Memory B cell (primary cell): ENCODE measurements around the gene GPC6.

Experiments
- ATAC-seq: fragments of 150-1000 bp; cut with Tn5 transposase; 2 replicates; pipeline ENCODE4 v1.10.0; 2021; ENCODE audit warnings: low read depth, mild to moderate bottlenecking, moderate library complexity
- DNase-seq, 2 donors: peaks; one replicate each; pipeline ENCODE4 v3.0.0; 2022; ENCODE audit warnings: low spot score in 2 of 2
- H3K27ac Mint-ChIP-seq: one replicate; pipeline ENCODE4 v1.8.0; 2022; ENCODE audit warnings: mild to moderate bottlenecking, moderate library complexity, mixed read lengths
- H3K27me3 Mint-ChIP-seq: one replicate; pipeline ENCODE4 v1.8.0; 2022; ENCODE audit warnings: mixed read lengths
- H3K36me3 Mint-ChIP-seq: one replicate; pipeline ENCODE4 v1.8.0; 2022; ENCODE audit warnings: mild to moderate bottlenecking, mixed read lengths
- H3K4me1 Mint-ChIP-seq: one replicate; pipeline ENCODE4 v1.8.0; 2022; ENCODE audit warnings: mixed read lengths
- H3K4me3 Mint-ChIP-seq: one replicate; pipeline ENCODE4 v1.8.0; 2022; ENCODE audit warnings: mild to moderate bottlenecking, moderate library complexity, mixed read lengths
- H3K9me3 Mint-ChIP-seq: one replicate; pipeline ENCODE4 v1.8.0; 2022; ENCODE audit warnings: mixed read lengths

The GPC6 gene

DNA sequence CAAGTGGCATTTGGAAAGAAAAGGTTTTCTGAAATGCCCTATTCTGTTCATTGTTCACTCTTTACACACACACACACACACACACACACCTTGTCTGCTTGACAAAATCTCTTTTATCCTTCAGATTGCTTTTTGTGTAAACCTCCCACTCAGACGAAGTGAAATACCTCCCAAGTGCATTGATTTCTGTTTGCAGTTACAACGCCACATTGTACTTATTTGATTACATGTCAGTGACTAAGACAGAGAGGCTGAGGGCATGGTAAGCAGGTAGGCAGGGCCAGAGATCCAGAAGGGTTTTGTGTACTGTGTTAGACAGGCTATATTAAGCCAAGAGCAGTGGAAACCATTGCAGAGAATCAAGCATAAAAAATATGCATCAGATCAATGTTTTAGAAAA, 561.8 kb downstream of the GPC6 start:
- Mint-ChIP-seq H3K4me1 (no peaks in the 10 kb centered on the region), H3K27me3 (no peaks in the 10 kb centered on the region), H3K36me3 (no peaks in the 10 kb centered on the region), H3K27ac (no peak overlapping the region), H3K9me3 (peaks cover 2% of the 10 kb centered on the region), H3K4me3 (no peak overlapping the region)
- DNase-seq (no peak), ATAC-seq (no peak)

DNA sequence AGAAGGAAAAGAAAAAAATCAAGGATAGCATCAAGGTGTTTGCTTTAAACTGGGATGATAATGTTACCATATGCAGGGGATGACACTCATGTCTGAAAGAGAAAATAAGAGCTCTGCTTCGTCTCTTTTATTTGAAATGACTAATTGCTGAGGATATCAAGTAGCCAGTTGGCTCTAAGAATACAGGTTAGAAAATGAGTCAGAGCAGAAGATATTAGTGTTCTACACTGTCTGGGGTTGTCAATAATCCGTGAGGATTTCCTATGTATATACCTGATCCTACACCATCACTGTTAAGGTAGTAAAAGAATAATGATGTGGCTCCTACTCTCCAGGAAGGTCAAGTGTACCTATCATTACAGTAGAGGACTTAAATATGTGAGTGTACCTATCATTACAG, 562.5 kb downstream of the GPC6 start:
- H3K4me1 Mint-ChIP-seq = no peaks in the 10 kb centered on the region
- ATAC-seq (no peak), DNase-seq (no peak)
- H3K9me3 Mint-ChIP-seq = no peaks in the 10 kb centered on the region
- no peak overlapping the region for H3K4me3 Mint-ChIP-seq
- H3K36me3 Mint-ChIP-seq = no peaks in the 10 kb centered on the region
- no peaks in the 10 kb centered on the region for H3K27me3 Mint-ChIP-seq
- H3K27ac Mint-ChIP-seq = no peak overlapping the region

DNA sequence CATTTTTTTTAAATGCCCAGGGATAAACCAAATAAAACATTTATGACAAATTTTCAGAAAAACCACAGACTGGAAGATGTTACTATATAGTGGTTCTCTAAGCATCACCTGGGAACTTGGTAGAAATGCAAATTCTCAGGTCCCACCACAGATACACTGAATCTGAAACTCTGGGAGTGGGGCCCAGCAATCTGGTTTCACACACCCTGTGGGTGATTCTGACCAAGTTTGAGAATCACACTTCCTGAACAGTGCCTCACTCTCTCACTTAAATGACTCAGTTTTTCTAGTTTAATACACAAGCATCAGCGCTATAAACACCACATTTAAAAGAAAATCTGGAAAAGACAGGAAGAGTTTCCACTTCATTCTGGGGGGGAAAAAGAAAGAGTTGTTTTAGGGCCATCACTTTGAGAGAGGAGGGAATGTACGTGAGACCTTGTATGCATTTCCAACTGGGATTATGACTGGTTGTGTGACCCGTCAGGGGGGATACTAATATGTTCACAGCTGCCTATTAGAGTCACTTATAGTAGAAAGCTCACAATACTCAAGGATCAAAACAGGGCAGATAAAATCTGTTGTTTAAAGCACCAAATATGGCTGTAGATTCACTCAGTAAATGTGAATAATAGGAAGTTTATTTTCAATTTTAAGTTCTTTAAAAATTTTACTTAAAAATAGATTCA, 567.7 kb downstream of the GPC6 start:
- Mint-ChIP-seq H3K4me1 (no peaks in the 10 kb centered on the region), H3K36me3 (no peaks in the 10 kb centered on the region), H3K4me3 (no peak overlapping the region), H3K9me3 (peaks cover 3% of the 10 kb centered on the region), H3K27ac (no peak overlapping the region), H3K27me3 (no peaks in the 10 kb centered on the region)
- ATAC-seq (no peak), DNase-seq (no peak)

DNA sequence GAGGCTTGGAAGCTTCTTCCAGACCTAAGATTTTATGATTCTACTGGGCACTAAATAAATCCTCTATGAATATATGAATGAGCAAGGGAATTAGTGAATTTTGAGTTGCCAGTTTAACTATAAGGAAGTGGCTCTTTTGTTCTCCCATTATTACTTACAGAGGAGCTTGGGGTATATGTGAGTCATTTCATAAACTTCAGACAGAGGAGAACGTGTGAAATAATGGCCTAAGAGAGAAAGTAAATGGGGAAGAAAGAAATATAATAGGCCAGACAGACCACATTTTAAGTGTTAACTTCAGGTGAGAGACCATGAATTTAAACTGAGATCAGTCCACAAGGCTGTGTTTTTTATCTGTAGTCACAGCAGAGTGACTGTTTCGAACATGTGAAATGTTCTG, 570.9 kb downstream of the GPC6 start:
- Mint-ChIP-seq H3K27me3 (no peaks in the 10 kb centered on the region), H3K4me1 (no peaks in the 10 kb centered on the region), H3K27ac (no peak overlapping the region), H3K4me3 (no peak overlapping the region), H3K36me3 (no peaks in the 10 kb centered on the region), H3K9me3 (peaks cover 3% of the 10 kb centered on the region)
- ATAC-seq = no peak
- no peak for DNase-seq

DNA sequence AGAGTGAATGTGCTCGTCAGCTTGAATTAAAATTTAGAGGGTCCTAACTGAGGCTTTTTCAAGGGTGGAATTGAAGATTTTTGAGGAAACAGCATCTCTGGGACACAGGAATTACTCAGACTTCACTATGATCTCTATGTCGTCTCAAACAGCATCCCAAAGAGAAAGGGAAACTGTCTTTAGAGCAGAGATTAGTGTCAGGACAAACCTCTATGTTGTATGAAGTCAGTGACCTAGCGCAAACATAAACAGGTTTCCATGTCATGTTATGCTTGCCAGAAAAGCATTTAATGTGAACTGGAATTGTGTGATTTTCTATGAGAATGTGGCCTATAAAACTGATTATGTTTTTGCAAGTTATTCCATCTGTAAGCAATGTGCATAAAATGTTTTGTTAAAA, 573.7 kb downstream of the GPC6 start:
- Mint-ChIP-seq H3K9me3 (peaks cover 4% of the 10 kb centered on the region), H3K27ac (no peak overlapping the region), H3K36me3 (no peaks in the 10 kb centered on the region), H3K4me3 (no peak overlapping the region), H3K4me1 (no peaks in the 10 kb centered on the region), H3K27me3 (no peaks in the 10 kb centered on the region)
- ATAC-seq (no peak), DNase-seq (no peak)

DNA sequence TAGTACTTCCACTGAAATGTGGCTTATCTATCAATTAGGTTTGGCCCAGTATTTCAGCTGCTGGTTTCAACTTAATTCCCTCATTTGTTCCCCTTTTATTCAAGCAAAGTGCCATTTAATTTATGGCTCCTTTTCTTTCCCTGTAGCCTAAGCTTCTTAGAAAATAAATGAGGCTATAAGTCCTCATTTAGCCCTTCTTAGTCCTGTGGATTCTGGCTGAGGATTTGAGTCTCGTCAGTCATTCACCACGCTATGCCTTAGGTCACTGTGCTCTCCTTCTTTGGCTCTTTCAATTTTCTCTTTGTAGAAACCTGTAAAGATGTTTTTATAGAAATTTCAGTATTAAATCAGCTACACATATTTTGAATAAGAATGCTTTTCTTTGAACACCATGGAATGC, 579.1 kb downstream of the GPC6 start:
- Mint-ChIP-seq H3K27me3 (no peaks in the 10 kb centered on the region), H3K27ac (no peak overlapping the region), H3K36me3 (no peaks in the 10 kb centered on the region), H3K9me3 (peaks cover 2% of the 10 kb centered on the region), H3K4me1 (no peaks in the 10 kb centered on the region), H3K4me3 (no peak overlapping the region)
- ATAC-seq (no peak), DNase-seq (no peak)

DNA sequence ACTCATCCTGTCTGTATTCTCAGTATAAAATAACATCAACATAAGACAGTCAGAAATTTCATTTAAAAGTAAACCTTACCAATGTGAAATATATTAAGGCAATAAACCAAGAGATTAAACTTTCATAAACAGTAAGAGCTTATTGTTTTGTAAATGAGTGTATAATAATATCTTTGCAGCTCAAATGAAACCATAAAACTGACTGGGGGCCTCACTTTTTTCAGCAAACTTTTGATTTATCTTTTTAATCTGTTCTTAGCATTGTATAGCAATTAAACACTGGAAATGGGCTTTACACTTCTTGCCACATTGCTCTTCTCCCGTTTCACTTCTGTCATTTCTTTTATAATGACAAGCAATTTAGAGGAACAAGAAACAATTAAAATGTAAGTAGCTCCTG, 580.3 kb downstream of the GPC6 start:
- Mint-ChIP-seq H3K4me3 (no peak overlapping the region), H3K9me3 (peaks cover 3% of the 10 kb centered on the region), H3K4me1 (no peaks in the 10 kb centered on the region), H3K27me3 (no peaks in the 10 kb centered on the region), H3K27ac (no peak overlapping the region), H3K36me3 (no peaks in the 10 kb centered on the region)
- no peak for DNase-seq
- ATAC-seq = no peak

DNA sequence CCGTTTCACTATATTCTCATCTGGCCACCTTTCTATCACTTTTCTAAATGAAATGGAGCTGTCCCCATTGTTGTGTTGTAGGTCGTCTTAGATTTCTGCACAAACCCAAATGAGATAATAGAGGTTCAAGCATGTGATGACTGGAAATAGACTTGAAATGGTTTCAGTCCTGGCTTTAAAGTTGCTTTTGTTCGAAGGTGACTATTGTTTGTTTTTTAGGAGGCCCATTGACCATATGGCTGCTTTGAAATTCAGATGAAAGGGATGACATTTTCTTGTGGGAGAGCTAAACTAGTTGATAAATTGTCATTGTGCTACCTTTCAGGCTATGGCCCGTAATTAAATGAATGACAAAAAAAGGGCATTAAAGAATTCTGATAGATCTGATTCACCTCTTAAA, 583.7 kb downstream of the GPC6 start:
- Mint-ChIP-seq H3K27ac (no peak overlapping the region), H3K4me3 (no peak overlapping the region), H3K4me1 (no peaks in the 10 kb centered on the region), H3K9me3 (peaks cover 1% of the 10 kb centered on the region), H3K27me3 (no peaks in the 10 kb centered on the region), H3K36me3 (no peaks in the 10 kb centered on the region)
- DNase-seq (no peak), ATAC-seq (no peak)

DNA sequence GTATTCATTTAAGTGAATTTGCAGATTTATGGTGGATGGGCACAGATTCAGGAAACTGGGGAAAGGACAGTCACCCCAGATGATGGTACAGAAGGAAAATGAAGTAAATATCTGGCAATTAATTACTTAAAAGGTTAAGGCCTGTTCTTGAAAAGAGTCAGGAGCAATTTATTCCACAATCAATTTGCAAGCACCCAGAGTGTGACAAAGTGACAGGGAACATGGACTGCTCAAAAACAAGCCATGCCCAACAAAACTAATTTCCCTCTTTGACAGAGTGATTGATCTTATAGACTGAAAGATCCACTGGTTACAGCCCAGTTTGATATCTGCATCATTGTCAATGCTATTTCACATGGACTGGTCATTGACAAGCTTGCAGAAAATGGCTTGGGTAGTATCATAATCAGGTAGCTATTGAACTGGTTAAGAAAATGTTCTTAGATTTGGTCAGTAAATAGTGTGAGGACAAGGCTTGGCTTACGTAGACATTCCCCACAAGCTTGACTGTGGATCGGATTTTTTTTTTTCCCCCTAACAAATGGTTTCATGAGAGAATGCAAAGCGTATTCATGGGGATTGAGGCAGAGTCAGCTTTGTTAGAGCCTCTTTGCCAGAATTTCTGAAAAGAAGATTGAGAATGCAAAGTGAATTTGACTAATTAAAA, 584.6 kb downstream of the GPC6 start:
- H3K4me3 Mint-ChIP-seq = no peak overlapping the region
- DNase-seq (no peak), ATAC-seq (no peak)
- H3K9me3 Mint-ChIP-seq = peaks cover 1% of the 10 kb centered on the region
- no peak overlapping the region for H3K27ac Mint-ChIP-seq
- no peaks in the 10 kb centered on the region for H3K36me3 Mint-ChIP-seq
- no peaks in the 10 kb centered on the region for H3K4me1 Mint-ChIP-seq
- no peaks in the 10 kb centered on the region for H3K27me3 Mint-ChIP-seq

DNA sequence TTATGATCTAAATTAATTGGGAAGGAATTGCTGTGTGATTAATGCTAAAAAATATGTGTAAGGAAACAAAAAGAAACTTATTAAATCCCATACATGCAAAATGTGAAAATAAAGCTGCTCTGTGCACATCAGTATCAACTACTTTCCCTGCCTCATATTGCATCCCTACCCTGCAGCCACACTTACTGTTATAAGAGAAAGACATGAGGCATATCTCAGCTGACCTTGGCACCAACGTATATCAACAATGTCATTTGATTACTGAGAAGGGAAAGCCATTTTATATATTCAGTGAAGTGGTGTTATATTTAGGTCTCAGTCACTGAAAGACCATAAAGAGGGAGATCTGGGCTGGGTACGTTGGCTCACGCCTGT, 585.1 kb downstream of the GPC6 start:
- Mint-ChIP-seq H3K4me3 (no peak overlapping the region), H3K36me3 (no peaks in the 10 kb centered on the region), H3K4me1 (no peaks in the 10 kb centered on the region), H3K27ac (no peak overlapping the region), H3K9me3 (peaks cover 1% of the 10 kb centered on the region), H3K27me3 (no peaks in the 10 kb centered on the region)
- DNase-seq (no peak), ATAC-seq (no peak)

DNA sequence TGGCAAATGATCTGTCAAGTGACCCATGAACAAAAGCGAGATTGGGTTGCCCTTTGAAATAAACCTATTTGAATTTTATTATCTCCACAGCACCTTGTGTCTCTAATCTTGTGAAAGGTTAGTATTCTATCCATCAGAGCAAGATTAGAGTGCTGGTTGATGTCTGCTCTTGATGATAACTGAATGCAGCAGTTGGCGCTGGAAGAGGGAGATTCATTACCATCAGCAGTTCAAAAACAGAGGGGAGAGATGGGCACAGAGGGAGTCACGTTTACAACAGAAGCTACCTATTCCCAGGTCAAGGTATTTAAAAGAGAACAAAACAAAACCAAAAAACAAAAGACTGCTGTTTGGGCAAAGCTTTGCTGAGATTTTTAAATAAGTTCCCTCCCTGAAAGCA, 588.1 kb downstream of the GPC6 start:
- Mint-ChIP-seq H3K4me1 (no peaks in the 10 kb centered on the region), H3K27me3 (no peaks in the 10 kb centered on the region), H3K27ac (no peak overlapping the region), H3K4me3 (no peak overlapping the region), H3K36me3 (no peaks in the 10 kb centered on the region), H3K9me3 (peaks cover 1% of the 10 kb centered on the region)
- DNase-seq (no peak), ATAC-seq (no peak)

DNA sequence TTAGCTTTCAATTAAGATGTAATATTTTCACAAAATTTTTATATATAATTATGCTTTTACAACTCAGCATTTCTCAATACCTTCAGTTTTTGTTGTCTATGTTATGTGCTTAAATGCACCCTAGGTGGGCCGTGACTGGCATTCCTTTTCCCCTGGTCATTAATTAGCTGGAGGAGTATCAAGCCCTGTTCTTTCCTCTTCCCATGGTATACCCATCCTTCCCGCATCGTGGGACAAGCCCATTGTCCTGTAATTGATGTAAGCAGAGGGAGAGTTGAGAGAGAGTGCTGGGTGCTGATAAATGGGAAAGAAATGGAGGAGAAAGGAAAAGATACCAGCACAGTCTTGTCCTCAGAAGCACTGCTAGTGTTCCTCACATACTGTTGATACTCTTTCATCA, 591.7 kb downstream of the GPC6 start:
- Mint-ChIP-seq H3K9me3 (no peaks in the 10 kb centered on the region), H3K4me3 (no peak overlapping the region), H3K4me1 (no peaks in the 10 kb centered on the region), H3K36me3 (no peaks in the 10 kb centered on the region), H3K27me3 (no peaks in the 10 kb centered on the region), H3K27ac (no peak overlapping the region)
- ATAC-seq (no peak), DNase-seq (no peak)

DNA sequence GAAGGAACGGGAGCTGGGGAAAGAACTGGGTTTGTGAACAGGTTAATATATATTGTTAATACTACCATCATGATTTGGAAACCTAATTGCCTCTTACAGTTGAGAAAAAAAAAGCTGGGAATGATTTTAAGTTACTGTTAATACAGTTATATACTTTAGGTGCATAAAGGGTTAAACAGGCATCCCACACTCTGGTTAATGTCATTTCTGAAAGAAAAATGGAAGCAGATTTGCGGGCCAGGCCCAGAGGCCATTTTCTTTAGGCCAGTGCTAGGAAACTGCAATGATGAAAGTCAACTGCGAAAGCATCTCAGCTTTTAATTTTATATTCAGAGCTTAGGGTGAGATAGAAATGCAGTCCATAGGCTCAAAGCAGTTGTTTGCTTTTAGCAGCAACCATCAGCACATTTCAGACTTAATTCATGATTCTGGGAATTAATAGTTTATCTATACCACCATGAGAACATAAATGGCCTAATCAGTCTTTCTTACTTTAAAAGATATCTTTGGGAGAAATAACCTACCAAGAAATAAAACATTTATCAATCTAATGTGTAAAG, 592.8 kb downstream of the GPC6 start:
- ATAC-seq (no peak), DNase-seq (no peak)
- Mint-ChIP-seq H3K27me3 (no peaks in the 10 kb centered on the region), H3K27ac (no peak overlapping the region), H3K4me3 (no peak overlapping the region), H3K4me1 (no peaks in the 10 kb centered on the region), H3K9me3 (no peaks in the 10 kb centered on the region), H3K36me3 (no peaks in the 10 kb centered on the region)

DNA sequence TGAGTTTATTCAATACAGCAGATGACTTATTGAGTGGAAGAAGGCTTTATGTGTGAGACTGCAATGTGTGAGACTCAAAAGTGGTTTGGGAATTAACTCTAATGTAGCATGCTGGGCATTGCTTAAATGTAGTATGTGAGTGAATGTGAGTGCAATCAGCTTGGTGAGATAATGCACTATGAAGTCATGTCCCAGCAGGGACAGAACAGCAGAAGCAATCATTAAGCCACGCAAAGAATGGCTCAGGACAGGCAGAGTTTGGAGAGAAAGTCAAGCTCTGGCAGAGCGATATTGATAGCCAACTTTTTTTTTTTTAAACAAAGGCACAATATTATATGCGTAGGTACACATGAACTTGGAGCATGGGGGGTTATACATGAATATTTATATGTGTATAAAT, 597.7 kb downstream of the GPC6 start:
- DNase-seq (no peak), ATAC-seq (no peak)
- Mint-ChIP-seq H3K4me3 (no peak overlapping the region), H3K36me3 (no peaks in the 10 kb centered on the region), H3K9me3 (no peaks in the 10 kb centered on the region), H3K4me1 (no peaks in the 10 kb centered on the region), H3K27ac (no peak overlapping the region), H3K27me3 (no peaks in the 10 kb centered on the region)

DNA sequence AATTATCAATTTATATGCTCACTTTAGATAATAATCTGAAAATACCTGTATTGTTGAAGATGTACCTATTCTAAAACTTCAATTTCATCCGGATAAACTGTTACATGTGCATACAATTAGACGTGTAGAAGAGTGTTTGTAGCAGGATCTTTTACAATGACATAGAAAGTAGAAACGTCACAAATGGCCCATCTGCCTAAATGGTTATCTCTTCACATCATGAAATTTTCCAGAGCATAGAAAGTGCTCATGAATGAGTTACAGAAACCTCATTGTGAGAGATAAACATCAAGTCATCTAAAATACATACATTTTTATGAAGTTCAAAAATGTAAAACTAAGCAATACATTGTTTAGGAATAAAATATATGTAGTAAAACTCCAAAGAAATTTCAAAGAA, 607.4 kb downstream of the GPC6 start:
- Mint-ChIP-seq H3K4me1 (no peaks in the 10 kb centered on the region), H3K9me3 (peaks cover 6% of the 10 kb centered on the region), H3K27me3 (no peaks in the 10 kb centered on the region), H3K4me3 (no peak overlapping the region), H3K36me3 (no peaks in the 10 kb centered on the region), H3K27ac (no peak overlapping the region)
- ATAC-seq (no peak), DNase-seq (no peak)
